NK-92 (cell line): ENCODE data around the gene RNF175.

Experiments
- DNase-seq: peaks from one replicate; lab custom pipeline; 2025; ENCODE audit not compliant: unreplicated experiment; lab: John Stamatoyannopoulos, UW

Gene RNF175

GRCh38 chr4:153785910-153786721, 26.3 kb upstream of the RNF175 start:
- DNase-seq: no peak

- no peak for DNase-seq
Observed at GRCh38 chr4:153784166-153784699, 24.4 kb upstream of the RNF175 start.

GRCh38 chr4:153782581-153782980, 22.8 kb upstream of the RNF175 start:
- no peak for DNase-seq

GRCh38 chr4:153781717-153782416, 22.0 kb upstream of the RNF175 start:
- no peak for DNase-seq

GRCh38 chr4:153781280-153781679, 21.5 kb upstream of the RNF175 start:
- DNase-seq: no peak

- DNase-seq: no peak
Observed at GRCh38 chr4:153780876-153781275, 21.1 kb upstream of the RNF175 start.

GRCh38 chr4:153780221-153780620, 20.4 kb upstream of the RNF175 start:
- DNase-seq: no peak

- DNase-seq: no peak
Observed at GRCh38 chr4:153778383-153778782, 18.6 kb upstream of the RNF175 start.

GRCh38 chr4:153777421-153777820, 17.6 kb upstream of the RNF175 start:
- DNase-seq: no peak

- no peak for DNase-seq
Observed at GRCh38 chr4:153776601-153777000, 16.8 kb upstream of the RNF175 start.

- DNase-seq: no peak
Observed at GRCh38 chr4:153773236-153773690, 13.4 kb upstream of the RNF175 start.

- DNase-seq: no peak
Observed at GRCh38 chr4:153771046-153771445, 11.2 kb upstream of the RNF175 start.

GRCh38 chr4:153766758-153767157, 6.9 kb upstream of the RNF175 start:
- no peak for DNase-seq

- no peak for DNase-seq
Observed at GRCh38 chr4:153765894-153766293, 6.1 kb upstream of the RNF175 start.

GRCh38 chr4:153764601-153765368, 5.0 kb upstream of the RNF175 start:
- no peak for DNase-seq

GRCh38 chr4:153763404-153763803, 3.6 kb upstream of the RNF175 start:
- no peak for DNase-seq

GRCh38 chr4:153758688-153759406, 977 bp downstream of the RNF175 start:
- DNase-seq: no peak

GRCh38 chr4:153758136-153758535, 1.7 kb downstream of the RNF175 start:
- DNase-seq: no peak

GRCh38 chr4:153757407-153757806, 2.4 kb downstream of the RNF175 start:
- DNase-seq: no peak

GRCh38 chr4:153755186-153755585, 4.6 kb downstream of the RNF175 start:
- DNase-seq: no peak
